GM12891 (cell line): Measurements from ENCODE around the gene USP46.

Experiments used
- POLR2AphosphoS5 ChIP-seq: IDR thresholded peaks from 2 replicates; pipeline ENCODE4 v1.6.1; 2011; ENCODE audit warnings: low read depth, low read length, control low read depth
- SPI1 ChIP-seq: IDR thresholded peaks from 2 replicates; pipeline ENCODE4 v1.6.1; 2011; ENCODE audit warnings: low read depth, low read length, control low read depth

DNA sequence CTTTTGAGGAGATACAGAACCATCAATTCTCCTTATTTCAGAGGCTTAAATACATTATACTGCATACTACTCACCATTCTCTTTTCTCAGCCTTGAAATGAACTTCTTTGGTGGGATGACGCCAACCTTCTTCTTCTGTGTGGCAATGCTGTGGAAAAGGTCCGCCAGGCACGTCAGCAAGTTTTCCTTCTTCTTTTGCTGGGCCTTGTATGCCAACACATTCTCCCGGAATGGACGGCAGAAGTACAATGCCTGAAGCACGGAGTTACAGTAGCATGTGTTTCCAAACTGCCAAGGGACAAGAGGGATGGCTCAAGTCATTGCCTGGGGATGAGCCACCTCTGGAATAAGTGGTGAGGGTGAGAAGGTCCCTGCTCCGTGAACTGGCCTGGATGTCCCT lies 31.2 kb downstream of the USP46 start:
- TF ChIP-seq SPI1, result no peak
- TF ChIP-seq POLR2AphosphoS5, result no peak
